ENCODE results near the gene ANKRD62. TPM values are rescaled to one million over a fixed set of nuclear protein-coding genes. Genes with fewer than 3 reads are reported as not detected.

ANKRD62 gene
- total RNA-seq, 1 experiment from 2014 or later, result not detected

- H3K36me3 ChIP-seq (replicated peaks; ENCODE audit: control insufficient read depth, insufficient read depth, low read length), result no peaks in the 10 kb centered on the region
- H3K4me3 ChIP-seq (ENCODE audit: insufficient read depth, low read depth, low read length), result no peak overlapping the region
- no peaks in the 10 kb centered on the region for H3K27me3 ChIP-seq (ENCODE audit: control insufficient read depth, insufficient read depth, low read length)
- DNase-seq, result no peak
Measured at GRCh38 chr18:12155996-12156395, 62.4 kb downstream of the ANKRD62 start.

GRCh38 chr18:12159446-12159845 is 65.8 kb downstream of the ANKRD62 start:
- no peaks in the 10 kb centered on the region for H3K36me3 ChIP-seq (replicated peaks; ENCODE audit: control insufficient read depth, insufficient read depth, low read length)
- DNase-seq, result no peak
- no peaks in the 10 kb centered on the region for H3K27me3 ChIP-seq (ENCODE audit: control insufficient read depth, insufficient read depth, low read length)
- no peak overlapping the region for H3K4me3 ChIP-seq (ENCODE audit: insufficient read depth, low read depth, low read length)

GRCh38 chr18:12162786-12163185 is 69.1 kb downstream of the ANKRD62 start:
- DNase-seq, result no peak
- H3K36me3 ChIP-seq (replicated peaks; ENCODE audit: control insufficient read depth, insufficient read depth, low read length), result no peaks in the 10 kb centered on the region
- no peaks in the 10 kb centered on the region for H3K27me3 ChIP-seq (ENCODE audit: control insufficient read depth, insufficient read depth, low read length)
- H3K4me3 ChIP-seq (ENCODE audit: insufficient read depth, low read depth, low read length), result no peak overlapping the region

- no peak overlapping the region for H3K4me3 ChIP-seq (ENCODE audit: insufficient read depth, low read depth, low read length)
- H3K27me3 ChIP-seq (ENCODE audit: control insufficient read depth, insufficient read depth, low read length), result no peaks in the 10 kb centered on the region
- DNase-seq, result no peak
- H3K36me3 ChIP-seq (replicated peaks; ENCODE audit: control insufficient read depth, insufficient read depth, low read length), result no peaks in the 10 kb centered on the region
Measured at GRCh38 chr18:12165038-12165768, 71.6 kb downstream of the ANKRD62 start.

Other genes with a start within 250 kb of the ANKRD62 start
- gene CHMP1B, start 242.4 kb upstream of the ANKRD62 start, total RNA-seq (2014; rRNA removed; shearing (Covaris generic)), result 22.6 and 30.4 TPM in 2 replicates
- gene MPPE1, start 185.5 kb upstream of the ANKRD62 start, total RNA-seq (2014; rRNA removed; shearing (Covaris generic)), result 11.4 and 15.4 TPM in 2 replicates
- gene IMPA2, start 112.3 kb upstream of the ANKRD62 start, total RNA-seq (2014; rRNA removed; shearing (Covaris generic)), result 161 and 210 TPM in 2 replicates
- gene CIDEA, start 160.5 kb downstream of the ANKRD62 start, total RNA-seq (2014; rRNA removed; shearing (Covaris generic)), result 0.15 TPM in 1 of 2 replicates, not detected in the other
- 520 and 657 TPM in 2 replicates for gene TUBB6, start 214.4 kb downstream of the ANKRD62 start, total RNA-seq (2014; rRNA removed; shearing (Covaris generic))

Data from H7 (cell line).